Prostate gland (tissue), 2 donors: ENCODE data around the gene POU3F1.

Experiments used
- CTCF ChIP-seq, 4 experiments: fragments of 200-600 bp in 2 of 4; fragments of 450-650 bp in 2 of 4; sonication (generic) in 2 of 4; IDR thresholded peaks; 1 replicate in 3 of 4; 2 replicates in 1 of 4; pipeline ENCODE4 v1.5.1; 2016 to 2019; ENCODE audit warnings: antibody characterized with exemption in 4 of 4, mild to moderate bottlenecking in 2 of 4, moderate library complexity in 2 of 4
- POLR2A ChIP-seq: fragments of 450-650 bp; IDR thresholded peaks from one replicate; pipeline ENCODE4 v1.6.1; 2016; ENCODE audit warnings: antibody characterized with exemption, mild to moderate bottlenecking

- no peak for TF ChIP-seq POLR2A
- no peak for TF ChIP-seq CTCF (IDR thresholded peaks at IDR 0.05)
Measured at GRCh38 chr1:38028105-38028591, 18.4 kb downstream of the POU3F1 start.
